Measurements from ENCODE around the gene TSPAN4.

The TSPAN4 gene

DNA sequence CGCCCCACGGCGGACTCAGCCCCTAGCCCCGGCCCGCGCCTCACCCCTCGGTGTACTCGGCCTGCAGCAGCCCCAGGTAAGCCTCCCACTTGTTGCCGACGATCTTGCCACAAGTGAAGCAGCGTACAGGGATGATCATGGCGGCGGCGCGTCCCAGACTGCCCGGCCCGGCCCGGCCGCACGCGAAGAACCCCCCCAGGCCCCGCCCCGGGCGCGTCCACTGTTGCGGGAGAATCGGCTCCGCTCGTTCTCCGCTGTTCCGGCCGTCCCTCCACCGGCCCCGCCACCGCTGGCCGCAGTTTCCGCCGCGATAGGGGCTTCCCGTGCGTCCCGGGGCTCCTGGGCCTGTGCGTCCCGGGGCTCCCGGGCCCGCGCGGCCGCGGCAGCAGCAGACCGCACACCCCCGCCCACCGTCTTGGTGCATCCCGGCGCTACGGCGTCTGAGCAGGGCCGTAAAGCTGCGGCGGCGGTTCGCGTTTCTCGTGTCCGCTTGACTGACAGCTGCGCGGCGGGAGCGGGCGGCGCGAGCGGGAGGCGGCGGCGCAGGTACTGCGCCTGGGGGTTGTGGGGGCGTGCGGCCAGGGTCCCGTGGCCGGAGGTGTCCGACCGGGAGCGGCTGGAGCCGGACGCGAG, at the start of gene TSPAN4, which contains the start of gene POLR2L:
Gene TSPAN4, plus strand, starts transcription at position 483 of the 633 bp plus-strand sequence. CDS start 7,453 bp downstream, outside the sequence.
Gene POLR2L, minus strand, starts transcription at position 160 of the 633 bp plus-strand sequence. Its CDS starts 21 bp downstream, at position 139.
- DNase-seq (ENCODE audit: low read depth), result peak; percentile 80

- DNase-seq (ENCODE audit: low read depth), result no peak
These were observed 49.8 kb upstream of the TSPAN4 start for GRCh38 chr11:792873-793272.

DNA sequence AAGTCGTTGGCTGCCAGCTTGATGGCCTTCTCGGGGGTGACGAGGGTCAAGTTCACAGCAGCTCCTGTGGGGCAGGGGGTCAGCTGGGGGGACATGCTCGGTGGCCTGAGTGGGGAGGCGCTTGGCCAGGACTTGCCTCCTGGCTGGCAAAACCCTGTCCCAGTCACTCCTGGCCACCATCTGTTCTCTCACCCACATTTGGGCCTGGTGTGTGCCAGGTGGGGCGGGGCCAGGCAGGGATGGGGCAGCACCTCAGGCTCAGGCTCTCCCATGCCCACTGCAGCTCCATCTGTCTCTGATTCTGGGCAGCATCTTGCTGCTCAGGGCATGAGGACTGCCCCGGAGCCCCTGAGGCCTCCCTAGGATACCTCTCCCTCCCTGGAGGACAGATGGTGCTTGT, 49.1 kb upstream of the TSPAN4 start:
- no peak for DNase-seq (ENCODE audit: low read depth)

- no peak for DNase-seq (ENCODE audit: low read depth)
These were observed 48.5 kb upstream of the TSPAN4 start for GRCh38 chr11:794013-794765.

DNA sequence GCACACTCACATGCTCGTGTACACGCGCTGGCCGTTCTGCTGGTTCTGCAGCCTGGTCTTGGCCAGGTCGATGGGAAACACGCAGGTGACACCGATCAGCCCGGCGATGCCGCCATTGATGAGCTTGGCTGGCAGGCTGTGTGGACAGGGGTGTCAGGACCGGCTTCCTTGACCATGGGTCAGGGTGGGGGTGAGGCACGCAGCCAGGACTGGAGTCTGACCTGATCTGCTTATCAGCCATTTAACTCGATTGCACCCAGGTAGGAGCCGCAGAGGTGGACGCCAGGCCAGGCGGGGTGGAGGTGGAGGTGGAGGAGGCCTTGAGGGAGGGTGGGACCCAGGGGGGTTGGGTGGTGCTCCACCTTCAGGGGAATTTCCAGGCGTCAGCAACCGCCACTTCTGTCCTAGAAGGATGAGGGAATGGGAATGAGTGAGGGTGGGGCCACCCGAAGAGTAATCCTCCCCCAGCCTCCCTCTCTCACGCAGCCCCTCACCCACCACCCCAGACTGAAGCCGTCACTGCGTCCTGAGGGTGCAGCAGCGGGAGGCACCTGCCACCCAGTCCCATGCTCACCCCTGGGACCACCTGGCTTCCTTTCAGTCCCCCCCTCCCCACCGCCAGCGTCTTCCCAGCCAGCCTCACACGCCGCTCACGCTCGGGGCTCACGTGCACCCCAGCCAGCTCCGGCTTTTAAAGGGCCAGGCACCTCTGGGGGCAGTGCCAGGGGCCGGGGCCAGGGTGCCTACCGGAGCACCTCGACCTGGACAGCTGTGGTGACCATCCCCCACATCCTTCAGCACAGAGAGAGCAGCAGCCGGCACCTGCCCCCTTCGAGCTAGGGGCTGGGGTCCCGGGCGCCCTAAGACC, 47.7 kb upstream of the TSPAN4 start:
- no peak for DNase-seq (ENCODE audit: low read depth)

DNA sequence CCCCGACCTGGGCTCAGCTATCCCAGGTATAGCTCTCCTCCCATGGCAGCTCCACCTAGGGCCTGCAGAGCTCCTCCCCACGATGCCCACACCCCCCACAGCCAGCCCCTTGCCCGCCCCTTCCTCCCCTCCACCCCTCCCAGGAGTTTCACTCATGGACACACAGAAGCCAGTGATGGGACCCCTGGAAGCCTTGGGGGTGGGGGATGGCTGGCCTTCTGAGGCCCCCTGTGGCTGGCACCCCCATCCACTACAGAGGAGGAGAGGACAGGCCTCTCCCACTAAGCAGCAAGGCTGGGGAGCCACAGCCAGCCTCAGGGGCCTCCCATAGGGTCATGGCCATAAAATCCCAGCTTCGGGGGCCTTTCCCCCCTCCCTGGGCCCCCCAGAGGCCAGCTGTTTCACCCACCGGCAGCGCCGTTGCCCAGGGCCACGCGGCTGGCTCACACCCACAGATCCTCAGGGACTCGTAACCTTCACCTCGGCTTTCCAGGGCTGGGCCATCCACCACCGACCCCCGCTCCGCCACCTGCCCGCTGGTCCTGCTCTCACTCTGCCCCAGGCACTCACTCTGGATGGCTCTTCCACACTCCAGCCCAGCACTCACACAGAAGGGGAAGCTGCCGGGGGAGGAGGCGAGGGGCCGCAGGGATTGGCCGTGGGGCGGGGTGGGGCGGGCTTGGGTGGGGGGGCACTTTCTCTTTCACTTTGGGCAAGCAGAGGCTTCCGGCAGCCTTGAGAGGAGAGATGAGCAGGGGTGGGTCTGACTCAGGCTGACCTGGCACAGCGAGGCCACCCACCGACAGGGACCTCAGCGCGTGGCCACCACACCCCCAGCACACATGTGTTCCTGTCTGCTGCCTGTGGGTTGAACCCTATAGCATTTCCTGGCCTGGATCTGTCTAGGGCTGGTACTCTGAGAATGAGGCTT, 46.8 kb upstream of the TSPAN4 start:
- peak; percentile 73 for DNase-seq (ENCODE audit: low read depth)

DNA sequence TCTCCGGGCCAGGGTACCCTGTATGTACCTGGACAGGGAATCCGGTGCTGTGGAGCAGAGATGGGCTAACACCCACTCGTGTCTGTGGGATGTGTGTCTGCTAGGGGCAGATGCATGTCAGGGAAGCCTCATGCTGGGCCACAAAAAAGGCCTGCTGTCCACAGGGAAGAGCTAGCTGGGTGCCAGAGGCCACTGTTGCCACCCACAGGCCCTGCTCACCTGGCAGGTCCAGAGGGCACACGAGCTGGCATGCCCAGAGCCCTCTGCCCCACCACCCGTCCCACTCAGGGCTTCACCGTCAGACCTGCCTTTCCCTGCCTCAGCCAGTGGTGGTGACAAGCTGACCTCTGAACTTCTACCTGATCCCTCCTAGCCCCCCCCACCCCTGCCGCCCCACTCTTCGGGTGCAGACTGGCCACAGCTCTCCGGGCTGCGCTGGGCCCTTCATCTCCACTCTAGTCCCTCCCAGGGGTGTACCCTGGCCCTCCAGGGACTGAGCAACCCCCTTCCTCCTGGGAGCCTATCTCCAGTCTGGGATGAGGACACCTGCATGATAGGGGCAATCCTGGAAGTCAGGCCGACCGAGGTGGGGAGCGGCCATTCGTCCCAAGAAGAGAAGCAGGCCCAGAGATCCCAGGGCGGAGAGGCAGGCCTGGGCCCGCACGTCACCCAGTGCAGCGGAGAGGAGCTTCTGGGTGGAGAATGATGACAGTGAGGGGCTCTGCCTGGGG, 45.9 kb upstream of the TSPAN4 start:
- no peak for DNase-seq (ENCODE audit: low read depth)

DNA sequence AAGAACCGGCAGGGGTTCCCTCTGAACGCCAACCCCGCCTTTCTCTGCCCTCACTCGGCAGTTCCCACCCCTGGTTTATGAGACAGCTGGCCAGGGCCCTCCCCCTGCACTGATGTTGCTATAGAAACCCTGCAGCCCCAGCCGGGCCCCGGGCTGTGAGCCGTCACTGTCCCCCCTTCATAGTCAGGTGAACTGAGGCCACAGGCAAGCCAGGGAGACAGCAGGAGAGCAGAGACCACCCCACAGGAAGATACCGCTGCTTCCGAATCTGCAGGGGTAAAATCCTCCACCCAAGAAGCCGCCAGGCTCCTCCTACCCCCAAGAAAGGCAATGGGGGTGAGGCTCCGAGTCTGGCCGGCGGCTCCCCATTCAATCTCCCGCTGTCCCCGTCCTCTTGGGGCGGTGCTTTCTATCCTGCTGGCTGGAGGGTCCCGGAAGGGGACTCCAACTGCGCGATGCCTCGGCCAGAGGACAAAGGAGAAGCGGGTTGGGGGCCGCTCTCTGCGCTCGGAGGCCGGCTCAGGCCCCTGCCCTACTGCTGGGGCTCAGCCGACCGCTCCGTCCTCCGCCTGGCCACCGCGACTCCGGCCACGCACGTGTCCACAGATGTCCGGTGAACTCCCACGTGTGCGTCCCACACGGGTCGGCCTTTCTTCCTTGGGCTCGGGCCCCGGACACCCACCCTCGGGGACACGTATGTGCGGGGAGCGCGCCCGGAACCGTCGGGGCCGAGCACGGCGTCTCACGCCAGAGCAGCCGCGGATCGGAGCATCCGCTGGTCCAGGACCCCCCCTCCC, 45.2 kb upstream of the TSPAN4 start:
- peak; percentile 66 for DNase-seq (ENCODE audit: low read depth)

DNA sequence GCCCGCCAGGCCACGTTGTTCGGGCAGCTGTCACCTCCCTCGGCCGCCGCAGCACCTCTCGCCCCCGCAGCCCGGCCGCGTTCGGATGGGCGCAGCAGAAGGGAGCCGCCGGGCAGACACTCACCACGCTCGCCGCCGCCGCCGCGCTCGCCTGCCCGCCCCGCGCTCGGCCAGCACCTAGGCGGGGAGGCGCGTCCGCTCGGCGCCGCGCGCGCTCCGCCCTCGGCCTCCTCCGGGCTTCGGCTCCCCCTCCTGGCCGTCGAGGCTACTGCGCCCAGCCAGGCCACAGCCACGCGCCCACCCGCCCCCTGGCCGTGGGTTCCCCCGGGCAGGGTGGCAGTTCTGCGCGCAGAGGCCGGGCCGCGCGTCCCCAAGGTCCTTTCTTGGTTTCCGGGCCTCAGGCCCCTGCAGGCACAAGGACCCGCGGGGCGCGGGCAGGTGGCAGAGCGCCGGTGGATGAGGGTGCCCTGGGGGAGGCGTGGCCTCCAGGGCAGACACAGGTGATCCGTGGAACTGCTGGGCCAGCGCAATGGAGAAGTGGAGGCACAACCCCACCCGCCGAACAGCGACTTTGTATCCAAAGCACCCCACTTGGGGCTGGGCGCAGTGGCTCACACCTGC, 44.4 kb upstream of the TSPAN4 start, which contains the start of gene SLC25A22:
Gene SLC25A22, minus strand, starts transcription at position 189 of the 621 bp plus-strand sequence. CDS start 3,275 bp downstream, outside the sequence.
- DNase-seq (ENCODE audit: low read depth), result peak; percentile 79

DNA sequence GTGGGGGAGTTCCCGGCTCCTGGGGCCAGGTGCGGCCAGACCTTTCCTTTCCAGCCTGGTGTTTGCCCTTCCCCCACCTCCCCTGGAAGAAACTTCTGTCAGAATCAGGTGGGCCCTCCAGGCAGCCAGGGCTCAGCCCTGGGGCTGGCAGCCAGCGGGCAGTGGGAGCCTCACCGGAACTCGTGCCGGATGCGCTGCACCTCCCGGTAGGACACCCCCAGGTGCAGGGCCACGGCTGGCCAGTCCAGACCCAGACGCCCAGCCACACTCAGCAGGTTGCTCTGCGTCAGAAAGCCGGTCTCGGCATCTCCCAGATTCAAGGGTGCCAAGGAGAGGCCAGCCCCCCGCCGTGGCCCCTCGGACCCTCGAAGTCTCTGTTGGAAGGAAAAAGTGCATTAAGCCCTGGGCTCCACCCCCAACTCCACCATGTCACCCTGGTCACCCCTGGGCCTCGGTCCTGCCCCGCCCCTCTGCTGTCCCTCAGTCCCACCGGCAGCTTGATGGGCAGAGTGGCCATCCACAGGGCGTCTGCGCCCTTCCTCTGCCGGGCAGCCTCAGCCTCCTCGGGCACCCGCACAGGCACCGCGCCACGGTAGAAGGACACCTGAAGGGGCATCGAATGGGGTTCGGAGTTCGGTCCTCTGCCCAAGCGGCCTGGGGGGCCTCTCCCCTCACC, 42.9 kb upstream of the TSPAN4 start:
- DNase-seq (ENCODE audit: low read depth), result no peak

- no peak for DNase-seq (ENCODE audit: low read depth)
These were observed 42.2 kb upstream of the TSPAN4 start for GRCh38 chr11:800473-800872.

DNA sequence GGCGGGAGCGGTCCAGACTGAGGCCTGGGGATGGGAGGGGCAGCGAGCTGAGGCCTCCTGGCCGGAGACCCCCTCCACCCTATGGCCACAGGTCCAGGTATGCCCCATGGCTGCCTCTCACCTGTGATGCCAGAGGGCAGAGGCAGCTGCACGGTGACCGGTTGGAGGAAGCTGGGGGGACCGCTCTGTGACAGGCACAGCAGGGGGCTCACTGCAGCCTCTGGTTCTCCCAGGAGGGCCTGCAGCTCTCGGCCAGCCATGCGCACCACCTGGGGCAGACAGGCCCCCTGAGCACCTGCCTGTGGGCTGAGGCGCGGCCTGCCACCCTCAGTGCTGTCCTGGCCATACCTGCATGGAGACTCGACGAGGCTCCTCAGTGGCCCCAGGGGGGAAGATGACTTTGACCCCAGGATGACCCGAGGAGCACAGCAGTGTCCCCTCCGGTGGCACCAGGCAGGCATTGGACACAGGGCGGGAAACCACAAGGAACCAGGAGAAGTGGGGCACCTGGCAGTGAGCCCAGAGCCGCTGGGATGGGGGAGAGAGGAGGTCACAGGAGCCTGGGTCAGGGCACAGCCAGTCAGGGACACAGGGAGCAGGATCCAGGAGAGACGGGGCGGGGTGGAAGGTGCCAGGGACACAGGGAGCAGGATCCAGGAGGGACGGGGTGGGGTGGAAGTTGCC, 41.4 kb upstream of the TSPAN4 start:
- DNase-seq (ENCODE audit: low read depth), result no peak

GRCh38 chr11:802018-802617, 40.5 kb upstream of the TSPAN4 start:
- DNase-seq (ENCODE audit: low read depth), result no peak

- no peak for DNase-seq (ENCODE audit: low read depth)
These were observed 39.8 kb upstream of the TSPAN4 start for GRCh38 chr11:802693-803466.

DNA sequence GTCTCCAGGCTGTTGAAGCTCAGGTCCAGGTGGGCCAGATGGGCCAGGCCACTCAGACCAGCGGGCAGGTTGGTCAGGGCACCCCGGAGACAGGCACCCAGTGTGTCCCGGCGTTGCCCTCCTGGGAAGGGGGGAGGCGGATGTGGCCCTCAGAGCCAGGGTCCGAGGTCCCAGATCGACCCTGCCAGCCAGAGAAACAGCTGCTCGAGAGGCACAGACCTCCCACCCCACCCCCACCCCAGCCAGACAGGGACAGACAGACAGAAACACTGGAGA, 39.2 kb upstream of the TSPAN4 start:
- DNase-seq (ENCODE audit: low read depth), result no peak

DNA sequence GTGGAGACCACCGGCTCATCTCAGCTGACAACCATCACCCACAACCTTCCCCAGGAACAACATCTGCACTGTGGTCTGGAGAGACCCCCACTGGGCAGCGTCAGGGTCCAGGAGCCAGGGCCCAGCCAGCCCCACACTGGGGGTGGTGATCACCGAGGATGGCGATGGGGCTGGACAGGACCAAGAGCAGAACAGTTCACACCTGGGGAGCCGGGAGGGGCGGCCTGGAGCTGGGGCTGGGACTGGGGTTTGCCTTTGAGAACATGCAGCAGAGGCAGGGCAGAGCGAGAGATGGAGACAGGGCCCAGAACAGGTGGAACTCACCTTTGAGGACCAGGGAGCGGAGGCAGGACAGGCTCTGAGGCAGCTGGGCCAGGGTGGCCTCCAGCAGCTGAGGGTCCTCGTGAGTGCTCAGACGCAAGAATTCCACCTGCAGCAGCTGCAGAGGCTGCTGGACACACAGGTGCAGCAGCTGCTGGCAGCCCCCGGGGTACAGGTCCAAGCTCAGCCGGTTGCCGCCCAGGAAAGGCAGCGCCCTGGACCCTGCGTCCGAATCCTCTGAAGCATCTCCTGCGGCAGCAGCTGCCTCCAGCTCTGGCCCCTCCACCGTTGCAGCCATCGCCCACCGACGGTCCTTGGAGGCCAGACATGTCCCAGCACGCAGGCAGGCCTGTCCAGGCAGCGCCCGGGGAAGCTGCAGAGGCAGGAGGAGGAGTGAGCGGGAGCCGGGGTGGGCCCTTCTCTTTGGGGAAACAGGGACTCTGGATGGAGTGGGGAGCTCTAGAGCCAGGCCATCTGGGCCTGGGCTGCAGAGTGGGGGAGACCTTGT, 38.7 kb upstream of the TSPAN4 start:
- no peak for DNase-seq (ENCODE audit: low read depth)
